CD4-positive, CD25-positive, alpha-beta regulatory T cell (primary cell): Measurements from ENCODE around the gene HPCAL1. TPM values are rescaled to one million over a fixed set of nuclear protein-coding genes. Genes with fewer than 3 reads are reported as not detected.

Source experiments
- ATAC-seq, 2 donors: fragments of 150-1000 bp; cut with Tn5 transposase; one replicate each; pipeline ENCODE4 v1.10.0; 2021; ENCODE audit warnings: low read depth in 2 of 2, moderate number of reproducible peaks in 2 of 2, moderate library complexity in 1 of 2
- DNase-seq, 3 donors: peaks; one replicate each; pipeline versions ENCODE4 v3.0.0 to v3.0.0-alpha.2; 2012 to 2022; ENCODE audit warnings: mixed read lengths in 1 of 3
- H3K27ac ChIP-seq: one replicate; pipeline ENCODE4 v1.7.0; 2013; ENCODE audit warnings: mild to moderate bottlenecking, low read length; ENCODE audit not compliant: insufficient read depth, poor library complexity, severe bottlenecking
- H3K27me3 ChIP-seq: one replicate; pipeline ENCODE4 v1.7.0; 2013; ENCODE audit warnings: low read length; ENCODE audit not compliant: control insufficient read depth, insufficient read depth
- H3K36me3 ChIP-seq: one replicate; pipeline ENCODE4 v1.7.0; 2013; ENCODE audit warnings: mild to moderate bottlenecking, low read length, moderate library complexity; ENCODE audit not compliant: control insufficient read depth, insufficient read depth
- H3K4me1 ChIP-seq: 2 replicates; pipeline ENCODE4 v1.7.0; 2013; ENCODE audit warnings: mild to moderate bottlenecking, low read length; ENCODE audit not compliant: insufficient read depth, control insufficient read depth, poor library complexity, severe bottlenecking
- H3K4me3 ChIP-seq: one replicate; pipeline ENCODE4 v1.7.0; 2013; ENCODE audit warnings: low read depth, mild to moderate bottlenecking, low read length, moderate library complexity
- H3K9me3 ChIP-seq, 2 experiments: 1 replicate in 1 of 2; 2 replicates in 1 of 2; pipeline ENCODE4 v1.7.0; 2013; ENCODE audit warnings: low read length in 2 of 2, mild to moderate bottlenecking in 1 of 2, moderate library complexity in 1 of 2; ENCODE audit not compliant: control insufficient read depth in 2 of 2
- H3K27ac Mint-ChIP-seq, 3 donors: one replicate each; pipeline ENCODE4 v1.8.0; 2020 to 2022; ENCODE audit warnings: mild to moderate bottlenecking in 3 of 3, mixed read lengths in 3 of 3, moderate library complexity in 2 of 3
- H3K27me3 Mint-ChIP-seq: one replicate; pipeline ENCODE4 v1.8.0; 2022; ENCODE audit warnings: mild to moderate bottlenecking, mixed read lengths
- H3K36me3 Mint-ChIP-seq: one replicate; pipeline ENCODE4 v1.8.0; 2020; ENCODE audit warnings: mixed read lengths
- H3K4me1 Mint-ChIP-seq, 4 donors: one replicate each; pipeline ENCODE4 v1.8.0; 2020 to 2022; ENCODE audit warnings: mixed read lengths in 4 of 4, mild to moderate bottlenecking in 1 of 4
- H3K4me3 Mint-ChIP-seq, 4 donors: one replicate each; pipeline ENCODE4 v1.8.0; 2020 to 2022; ENCODE audit warnings: mild to moderate bottlenecking in 4 of 4, mixed read lengths in 4 of 4, moderate library complexity in 3 of 4
- H3K9me3 Mint-ChIP-seq, 7 donors: one replicate each; pipeline ENCODE4 v1.8.0; 2020 to 2022; ENCODE audit warnings: mixed read lengths in 7 of 7, mild to moderate bottlenecking in 3 of 7, moderate library complexity in 2 of 7
- polyA plus RNA-seq, 4 donors: library from polyadenylated mRNA; unstranded; fragments of 300-500 nt; fragmentation: Illumina TruSeq; gene quantifications; one replicate each; pipeline ENCODE4 v1.2.3, GENCODE V29; 2021
- total RNA-seq: library from RNA; stranded (reverse); gene quantifications from one replicate; pipeline ENCODE4 v1.2.3, GENCODE V29; 2022

Gene HPCAL1
- total and polyA plus RNA-seq, 5 donors from 2014 or later, result 33.8 to 95.6 (median 84.8) TPM

DNA sequence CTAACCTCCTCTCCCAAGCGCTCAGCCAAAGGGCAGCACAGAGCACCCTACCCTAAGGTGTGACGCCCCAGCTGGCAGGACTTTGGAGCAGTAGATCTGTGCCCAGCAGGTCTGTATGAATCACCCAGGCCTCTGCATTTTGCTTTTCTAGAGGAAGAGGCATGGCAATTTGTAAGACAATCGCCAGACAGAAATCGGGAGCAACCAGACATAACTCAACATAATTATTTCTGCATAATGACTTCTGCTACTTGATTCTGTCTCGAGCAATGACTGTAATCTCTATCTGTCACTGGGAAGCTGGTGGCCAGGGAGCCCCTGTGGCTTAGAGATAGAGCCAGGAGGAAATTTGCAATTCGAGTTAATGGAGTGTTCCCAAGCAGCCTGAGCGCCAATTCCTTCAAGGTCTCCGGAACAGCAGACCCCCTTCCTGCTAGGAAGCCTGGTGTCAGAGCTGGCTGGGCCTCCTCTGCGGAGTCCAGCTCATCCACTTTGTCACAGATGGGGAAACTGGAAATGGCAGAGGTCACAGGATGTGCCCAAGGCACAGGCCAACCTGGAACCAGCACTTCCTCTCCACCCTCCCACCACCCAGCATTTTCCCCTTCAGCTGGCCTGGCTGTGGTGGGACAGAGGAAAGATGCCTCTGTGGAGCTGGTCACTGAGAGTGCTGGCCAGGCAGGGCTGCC lies 90.4 kb downstream of the HPCAL1 start:
- Histone ChIP-seq H3K9me3 (no peaks in the 10 kb centered on the region), H3K4me1 (peaks cover 5% of the 10 kb centered on the region), H3K27ac (no peak overlapping the region), H3K36me3 (no peaks in the 10 kb centered on the region), H3K27me3 (no peaks in the 10 kb centered on the region), H3K4me3 (no peak overlapping the region)
- Mint-ChIP-seq H3K4me3 (no peak overlapping the region), H3K9me3 (peaks cover 0 to 2% (median 0%) of the 10 kb centered on the region in 7 donors), H3K27me3 (no peaks in the 10 kb centered on the region), H3K36me3 (peaks cover 13% of the 10 kb centered on the region), H3K4me1 (peaks cover 7 to 61% (median 21%) of the 10 kb centered on the region in 4 donors), H3K27ac (peak overlapping the region in 2 of 3 donors; percentile 31 to 59)
- ATAC-seq (no peak), DNase-seq (no peak)

- no peak overlapping the region for H3K4me3 ChIP-seq
- H3K36me3 ChIP-seq, result no peaks in the 10 kb centered on the region
- Mint-ChIP-seq H3K36me3 (peaks cover 11% of the 10 kb centered on the region), H3K9me3 (peaks cover 0 to 2% (median 0%) of the 10 kb centered on the region in 7 donors), H3K4me3 (no peak overlapping the region), H3K27ac (peak overlapping the region in 1 of 3 donors; percentile 76), H3K27me3 (no peaks in the 10 kb centered on the region), H3K4me1 (peaks cover 7 to 56% (median 19%) of the 10 kb centered on the region in 4 donors)
- ATAC-seq (no peak), DNase-seq (no peak)
- no peak overlapping the region for H3K27ac ChIP-seq
- H3K4me1 ChIP-seq, result peaks cover 5% of the 10 kb centered on the region
- H3K9me3 ChIP-seq, result no peaks in the 10 kb centered on the region
- no peaks in the 10 kb centered on the region for H3K27me3 ChIP-seq
Measured at GRCh38 chr2:10393640-10393982, 90.9 kb downstream of the HPCAL1 start.

DNA sequence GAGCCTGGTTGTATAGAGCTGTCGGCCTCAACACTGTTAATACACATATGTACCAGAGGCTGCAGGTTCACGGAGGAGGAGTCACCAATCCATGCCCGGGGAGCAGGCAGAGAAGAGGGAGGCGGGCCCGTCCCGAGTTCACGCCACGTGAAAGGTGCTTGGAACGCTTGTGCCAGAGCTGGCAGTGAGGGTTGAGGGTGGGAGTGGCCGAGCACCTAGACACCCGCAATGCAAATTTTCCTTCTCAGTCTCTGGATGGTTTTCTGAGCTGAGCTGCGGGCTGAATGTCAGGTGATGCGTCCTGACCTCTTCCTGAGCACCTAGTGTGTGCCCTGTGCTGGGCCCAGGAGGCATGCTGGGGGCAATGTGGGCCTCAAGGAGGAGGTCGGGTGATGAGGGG lies 93.2 kb downstream of the HPCAL1 start:
- no peak overlapping the region for H3K4me3 ChIP-seq
- no peaks in the 10 kb centered on the region for H3K27me3 ChIP-seq
- ATAC-seq (no peak), DNase-seq (no peak)
- no peaks in the 10 kb centered on the region for H3K9me3 ChIP-seq
- Mint-ChIP-seq H3K27ac (peak overlapping the region; percentile 38 to 80 (median 75)), H3K27me3 (no peaks in the 10 kb centered on the region), H3K4me3 (no peak overlapping the region), H3K9me3 (peaks cover 0 to 2% (median 0%) of the 10 kb centered on the region in 7 donors), H3K36me3 (peaks cover 11% of the 10 kb centered on the region), H3K4me1 (peaks cover 0 to 48% (median 11%) of the 10 kb centered on the region in 4 donors)
- peaks cover 2% of the 10 kb centered on the region for H3K36me3 ChIP-seq
- peaks cover 13% of the 10 kb centered on the region for H3K4me1 ChIP-seq
- H3K27ac ChIP-seq, result no peak overlapping the region

DNA sequence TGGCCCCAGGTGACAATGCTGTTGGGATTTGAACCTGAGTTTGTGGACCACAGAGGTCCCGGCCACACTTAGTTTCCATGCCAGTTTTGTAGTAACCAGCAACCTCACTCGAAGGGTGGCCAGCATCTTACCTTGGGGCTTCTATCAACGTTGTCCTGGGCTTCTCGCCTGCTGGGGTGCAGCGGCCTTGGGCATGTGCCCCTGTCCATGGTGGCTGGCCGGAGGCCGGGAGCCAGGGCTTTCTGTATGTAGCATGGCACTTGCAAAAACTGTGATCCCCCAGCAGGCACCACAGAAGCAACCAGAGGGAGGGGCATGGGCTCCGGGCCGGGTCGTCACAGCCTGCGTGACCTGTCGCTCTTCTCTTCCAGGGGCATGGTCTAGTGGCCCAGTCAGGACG lies 93.8 kb downstream of the HPCAL1 start:
- peaks cover 2% of the 10 kb centered on the region for H3K36me3 ChIP-seq
- no peak overlapping the region for H3K4me3 ChIP-seq
- DNase-seq (no peak), ATAC-seq (no peak)
- no peaks in the 10 kb centered on the region for H3K27me3 ChIP-seq
- no peak overlapping the region for H3K27ac ChIP-seq
- Mint-ChIP-seq H3K27me3 (no peaks in the 10 kb centered on the region), H3K4me3 (no peak overlapping the region), H3K9me3 (peaks cover 0 to 2% (median 0%) of the 10 kb centered on the region in 7 donors), H3K36me3 (peaks cover 15% of the 10 kb centered on the region), H3K4me1 (peaks cover 0 to 48% (median 15%) of the 10 kb centered on the region in 4 donors), H3K27ac (peak overlapping the region in 1 of 3 donors; percentile 75)
- no peaks in the 10 kb centered on the region for H3K9me3 ChIP-seq
- H3K4me1 ChIP-seq, result peaks cover 16% of the 10 kb centered on the region

- Histone ChIP-seq H3K27ac (no peak overlapping the region), H3K4me1 (peaks cover 19% of the 10 kb centered on the region), H3K4me3 (no peak overlapping the region), H3K9me3 (no peaks in the 10 kb centered on the region), H3K36me3 (peaks cover 2% of the 10 kb centered on the region), H3K27me3 (no peaks in the 10 kb centered on the region)
- Mint-ChIP-seq H3K36me3 (peaks cover 15% of the 10 kb centered on the region), H3K4me3 (no peak overlapping the region), H3K27ac (peak overlapping the region in 2 of 3 donors; percentile 58 to 80), H3K4me1 (peaks cover 0 to 47% (median 14%) of the 10 kb centered on the region in 4 donors), H3K27me3 (no peaks in the 10 kb centered on the region), H3K9me3 (peaks cover 0 to 2% (median 0%) of the 10 kb centered on the region in 7 donors)
- DNase-seq (no peak), ATAC-seq (no peak)
Measured at GRCh38 chr2:10397297-10397875, 94.7 kb downstream of the HPCAL1 start.

DNA sequence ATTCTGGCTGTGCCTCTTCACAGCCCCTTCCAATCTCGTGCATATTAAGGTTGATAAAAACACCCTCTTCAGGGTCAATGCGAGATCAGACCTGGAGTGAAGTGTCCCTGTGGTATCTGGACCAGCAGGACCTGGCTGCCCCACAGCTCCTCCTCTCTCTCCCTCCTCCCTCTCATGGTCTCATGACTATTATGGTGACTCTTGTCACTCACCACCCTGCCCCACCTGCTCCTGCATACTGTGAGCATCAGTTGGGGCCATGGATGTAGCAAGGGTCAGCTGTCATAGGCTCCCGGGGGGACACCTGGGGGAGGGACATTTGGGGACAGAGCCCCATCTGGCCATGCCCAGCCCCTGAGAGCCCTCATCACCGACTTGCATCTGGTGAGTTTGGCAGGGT lies 95.2 kb downstream of the HPCAL1 start:
- Histone ChIP-seq H3K27me3 (no peaks in the 10 kb centered on the region), H3K4me1 (peaks cover 19% of the 10 kb centered on the region), H3K36me3 (peaks cover 2% of the 10 kb centered on the region), H3K27ac (no peak overlapping the region), H3K9me3 (no peaks in the 10 kb centered on the region), H3K4me3 (no peak overlapping the region)
- ATAC-seq (no peak), DNase-seq (no peak)
- peaks cover 0 to 2% (median 0%) of the 10 kb centered on the region in 7 donors for H3K9me3 Mint-ChIP-seq
- peaks cover 19% of the 10 kb centered on the region for H3K36me3 Mint-ChIP-seq
- no peak overlapping the region for H3K4me3 Mint-ChIP-seq
- H3K4me1 Mint-ChIP-seq, result peaks cover 0 to 47% (median 14%) of the 10 kb centered on the region in 4 donors
- H3K27ac Mint-ChIP-seq, result peak overlapping the region; percentile 58 to 80 (median 65)
- no peaks in the 10 kb centered on the region for H3K27me3 Mint-ChIP-seq

DNA sequence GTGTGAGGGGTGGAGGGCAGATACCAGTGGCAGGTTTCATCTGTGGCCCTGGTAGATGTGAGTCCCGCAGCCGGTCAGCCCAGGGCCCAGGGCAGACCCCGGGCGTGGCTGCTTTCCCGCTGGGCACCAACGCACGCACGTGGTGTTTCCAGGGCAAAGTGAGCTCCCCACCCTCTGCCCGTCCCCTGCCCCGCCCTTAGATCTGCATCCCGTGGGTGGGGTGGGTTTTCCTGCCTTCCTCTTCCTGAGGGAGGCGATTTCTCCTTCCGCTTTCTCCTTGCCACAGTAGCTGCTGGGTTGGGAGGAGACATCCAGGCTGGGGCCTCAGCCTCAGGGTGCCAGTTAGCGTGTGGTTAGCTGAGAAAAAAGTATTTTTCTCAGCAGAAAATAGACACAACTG lies 95.8 kb downstream of the HPCAL1 start:
- Mint-ChIP-seq H3K4me3 (no peak overlapping the region), H3K27ac (peak overlapping the region in 2 of 3 donors; percentile 36 to 58), H3K4me1 (peaks cover 0 to 44% (median 14%) of the 10 kb centered on the region in 4 donors), H3K36me3 (peaks cover 19% of the 10 kb centered on the region), H3K9me3 (peaks cover 0 to 2% (median 0%) of the 10 kb centered on the region in 7 donors), H3K27me3 (no peaks in the 10 kb centered on the region)
- no peak overlapping the region for H3K4me3 ChIP-seq
- DNase-seq (no peak), ATAC-seq (no peak)
- H3K4me1 ChIP-seq, result peaks cover 19% of the 10 kb centered on the region
- peaks cover 2% of the 10 kb centered on the region for H3K36me3 ChIP-seq
- no peak overlapping the region for H3K27ac ChIP-seq
- no peaks in the 10 kb centered on the region for H3K27me3 ChIP-seq
- H3K9me3 ChIP-seq, result no peaks in the 10 kb centered on the region
